ENCODE data around the gene DLG2.

DNA sequence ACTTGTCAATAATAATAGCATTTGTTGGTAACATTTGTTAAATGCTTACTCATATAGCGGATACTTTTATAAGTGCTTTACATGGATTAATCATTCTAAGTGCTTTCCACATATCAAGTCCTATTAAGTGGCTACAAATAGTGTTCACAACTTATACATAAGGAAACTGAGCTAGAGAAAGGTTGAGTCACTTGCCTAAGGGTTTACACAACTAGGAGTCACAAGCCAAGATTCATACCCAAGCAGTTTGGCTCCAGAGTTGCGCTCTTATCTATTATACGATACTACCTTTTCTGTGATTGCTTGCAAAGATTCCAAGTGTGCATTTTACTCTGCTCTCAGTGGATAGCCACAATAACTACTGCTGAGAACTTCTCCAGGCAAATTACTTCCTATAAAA lies 2125.1 kb downstream of the DLG2 start:
- TF ChIP-seq, protein P1, sequence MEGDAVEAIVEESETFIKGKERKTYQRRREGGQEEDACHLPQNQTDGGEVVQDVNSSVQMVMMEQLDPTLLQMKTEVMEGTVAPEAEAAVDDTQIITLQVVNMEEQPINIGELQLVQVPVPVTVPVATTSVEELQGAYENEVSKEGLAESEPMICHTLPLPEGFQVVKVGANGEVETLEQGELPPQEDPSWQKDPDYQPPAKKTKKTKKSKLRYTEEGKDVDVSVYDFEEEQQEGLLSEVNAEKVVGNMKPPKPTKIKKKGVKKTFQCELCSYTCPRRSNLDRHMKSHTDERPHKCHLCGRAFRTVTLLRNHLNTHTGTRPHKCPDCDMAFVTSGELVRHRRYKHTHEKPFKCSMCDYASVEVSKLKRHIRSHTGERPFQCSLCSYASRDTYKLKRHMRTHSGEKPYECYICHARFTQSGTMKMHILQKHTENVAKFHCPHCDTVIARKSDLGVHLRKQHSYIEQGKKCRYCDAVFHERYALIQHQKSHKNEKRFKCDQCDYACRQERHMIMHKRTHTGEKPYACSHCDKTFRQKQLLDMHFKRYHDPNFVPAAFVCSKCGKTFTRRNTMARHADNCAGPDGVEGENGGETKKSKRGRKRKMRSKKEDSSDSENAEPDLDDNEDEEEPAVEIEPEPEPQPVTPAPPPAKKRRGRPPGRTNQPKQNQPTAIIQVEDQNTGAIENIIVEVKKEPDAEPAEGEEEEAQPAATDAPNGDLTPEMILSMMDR (conservative IDR thresholded peaks at IDR 0.05; ENCODE audit: low read depth, low read length) = no peak
- TF ChIP-seq CHD1 (IDR thresholded peaks at IDR 0.05; ENCODE audit: low read depth, low read length) (no peak), NFE2L2 (IDR thresholded peaks at IDR 0.05; ENCODE audit: low read depth, low read length) (no peak), MXI1 (IDR thresholded peaks at IDR 0.05; ENCODE audit: borderline replicate concordance, low read depth, low read length) (no peak), POLR2A (IDR thresholded peaks at IDR 0.05; ENCODE audit: low read depth, low read length) (no peak), RAD21 (IDR thresholded peaks at IDR 0.05; ENCODE audit: low read length) (no peak), SMC3 (IDR thresholded peaks at IDR 0.05; ENCODE audit: low read depth, low read length) (no peak), RCOR1 (IDR thresholded peaks at IDR 0.05; ENCODE audit: insufficient replicate concordance, low read length) (no peak), MAFK (IDR thresholded peaks at IDR 0.05; ENCODE audit: low read depth, low read length) (no peak), MAZ (IDR thresholded peaks at IDR 0.05; ENCODE audit: borderline replicate concordance, low read depth, low read length) (no peak)
- TF ChIP-seq, protein P2, sequence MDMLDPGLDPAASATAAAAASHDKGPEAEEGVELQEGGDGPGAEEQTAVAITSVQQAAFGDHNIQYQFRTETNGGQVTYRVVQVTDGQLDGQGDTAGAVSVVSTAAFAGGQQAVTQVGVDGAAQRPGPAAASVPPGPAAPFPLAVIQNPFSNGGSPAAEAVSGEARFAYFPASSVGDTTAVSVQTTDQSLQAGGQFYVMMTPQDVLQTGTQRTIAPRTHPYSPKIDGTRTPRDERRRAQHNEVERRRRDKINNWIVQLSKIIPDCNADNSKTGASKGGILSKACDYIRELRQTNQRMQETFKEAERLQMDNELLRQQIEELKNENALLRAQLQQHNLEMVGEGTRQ (IDR thresholded peaks at IDR 0.05; ENCODE audit: low read depth, low read length) = no peak
- TF ChIP-seq, protein P3, sequence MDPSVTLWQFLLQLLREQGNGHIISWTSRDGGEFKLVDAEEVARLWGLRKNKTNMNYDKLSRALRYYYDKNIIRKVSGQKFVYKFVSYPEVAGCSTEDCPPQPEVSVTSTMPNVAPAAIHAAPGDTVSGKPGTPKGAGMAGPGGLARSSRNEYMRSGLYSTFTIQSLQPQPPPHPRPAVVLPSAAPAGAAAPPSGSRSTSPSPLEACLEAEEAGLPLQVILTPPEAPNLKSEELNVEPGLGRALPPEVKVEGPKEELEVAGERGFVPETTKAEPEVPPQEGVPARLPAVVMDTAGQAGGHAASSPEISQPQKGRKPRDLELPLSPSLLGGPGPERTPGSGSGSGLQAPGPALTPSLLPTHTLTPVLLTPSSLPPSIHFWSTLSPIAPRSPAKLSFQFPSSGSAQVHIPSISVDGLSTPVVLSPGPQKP (IDR thresholded peaks at IDR 0.05; ENCODE audit: borderline replicate concordance, low read depth, low read length) = no peak

Measured in IMR-90 (cell line).